OCI-LY3 (cell line): ENCODE data around the gene COBL.

Experiments
- CTCF ChIP-seq: fragments of 200-600, 300-600 bp; sonication (generic); IDR thresholded peaks from 2 replicates; pipeline ENCODE4 v1.5.1; 2014; ENCODE audit warnings: antibody characterized with exemption, low read length, low read depth
- EZH2phosphoT487 ChIP-seq: fragments of 200-600 bp; shearing (Covaris generic); IDR thresholded peaks from 2 replicates; pipeline ENCODE4 v1.6.1; 2018; ENCODE audit warnings: antibody characterized with exemption, mixed run types, low read depth

GRCh38 chr7:51035716-51036115 is 280.9 kb downstream of the COBL start:
- no peak for TF ChIP-seq CTCF
- no peak for TF ChIP-seq EZH2phosphoT487
